Natural killer cell (primary cell): ENCODE results near the gene NTM. TPM values are rescaled to one million over a fixed set of nuclear protein-coding genes. Genes with fewer than 3 reads are reported as not detected.

ENCODE experiments used
- ATAC-seq, 3 donors: fragments of 150-1000 bp in 2 of 3; fragments of 200-7000 bp in 1 of 3; cut with Tn5 transposase; 1 replicate in 1 of 3; 2 replicates in 2 of 3; pipeline ENCODE4 v1.10.0; 2021; ENCODE audit warnings: mild to moderate bottlenecking in 2 of 3, moderate library complexity in 2 of 3
- DNase-seq, 2 donors: peaks; one replicate each; pipeline versions ENCODE4 v3.0.0 to v3.0.0-alpha.2; 2013 to 2021; ENCODE audit warnings: mixed read lengths in 1 of 2
- H3K27ac ChIP-seq: one replicate; pipeline ENCODE4 v1.5.1; 2013; ENCODE audit warnings: mild to moderate bottlenecking, low read length
- H3K27me3 ChIP-seq: one replicate; pipeline ENCODE4 v1.6.1; 2013; ENCODE audit warnings: low read length; ENCODE audit not compliant: control insufficient read depth, insufficient read depth
- H3K36me3 ChIP-seq: one replicate; pipeline ENCODE4 v1.6.1; 2013; ENCODE audit warnings: low read length; ENCODE audit not compliant: control insufficient read depth, insufficient read depth
- H3K4me1 ChIP-seq: one replicate; pipeline ENCODE4 v1.6.1; 2013; ENCODE audit warnings: low read length; ENCODE audit not compliant: control insufficient read depth, insufficient read depth
- H3K4me3 ChIP-seq: one replicate; pipeline ENCODE4 v1.5.1; 2013; ENCODE audit warnings: low read length
- H3K9me3 ChIP-seq: one replicate; pipeline ENCODE4 v1.6.1; 2013; ENCODE audit warnings: low read length; ENCODE audit not compliant: control insufficient read depth, insufficient read depth
- H3K27ac Mint-ChIP-seq, 2 donors: one replicate each; pipeline ENCODE4 v1.8.0; 2022; ENCODE audit warnings: mild to moderate bottlenecking in 2 of 2, mixed read lengths in 2 of 2, moderate library complexity in 1 of 2
- H3K27me3 Mint-ChIP-seq, 2 donors: one replicate each; pipeline ENCODE4 v1.8.0; 2022; ENCODE audit warnings: low read depth in 2 of 2, mixed read lengths in 2 of 2
- H3K36me3 Mint-ChIP-seq: one replicate; pipeline ENCODE4 v1.8.0; 2022; ENCODE audit warnings: mixed read lengths
- H3K4me1 Mint-ChIP-seq, 2 donors: one replicate each; pipeline ENCODE4 v1.8.0; 2022; ENCODE audit warnings: mixed read lengths in 2 of 2
- H3K4me3 Mint-ChIP-seq: one replicate; pipeline ENCODE4 v1.8.0; 2022; ENCODE audit warnings: mild to moderate bottlenecking, moderate library complexity, mixed read lengths
- H3K9me3 Mint-ChIP-seq, 2 donors: one replicate each; pipeline ENCODE4 v1.8.0; 2022; ENCODE audit warnings: mixed read lengths in 2 of 2
- CTCF ChIP-seq: fragments of 200-600 bp; IDR thresholded peaks from one replicate; pipeline ENCODE4 v1.8.0; 2022; ENCODE audit warnings: antibody characterized with exemption
- WGBS: methylation state at CpG from one replicate; pipeline ENCODE4 v1.1.7; 2013; ENCODE audit warnings: missing lambda C conversion rate; ENCODE audit not compliant: insufficient coverage; 5-methylcytosine and 5-hydroxymethylcytosine counted together
- intact Hi-C: fragments of 100-400 bp; cut with micrococcal nuclease; formaldehyde crosslinking; loops from one replicate; pipeline ENCODE4 v1.14.2; 2022
- total RNA-seq, 4 donors: library from RNA; stranded (reverse); fragments of 120-200 nt in 1 of 4; gene quantifications; one replicate each; pipeline versions ENCODE4 v1.2.3 to v1.2.4, GENCODE V29; 2013 to 2022

The NTM gene
- total RNA-seq, 3 donors from 2014 or later (not counting 1 experiment from before 2014, with no cell fraction given), result not detected

GRCh38 chr11:131454490-131454889, 84.1 kb downstream of the NTM start:
- peaks cover 4 to 6% of the 10 kb centered on the region in 2 donors for H3K9me3 Mint-ChIP-seq
- H3K27ac Mint-ChIP-seq, result no peak overlapping the region
- no peak for ATAC-seq
- TF ChIP-seq CTCF, result no peak
- H3K36me3 Mint-ChIP-seq, result no peaks in the 10 kb centered on the region
- Histone ChIP-seq H3K4me1 (no peaks in the 10 kb centered on the region), H3K27me3 (no peaks in the 10 kb centered on the region), H3K4me3 (no peak overlapping the region), H3K36me3 (no peaks in the 10 kb centered on the region), H3K9me3 (no peaks in the 10 kb centered on the region), H3K27ac (no peak overlapping the region)
- peaks cover 2 to 7% of the 10 kb centered on the region in 2 donors for H3K27me3 Mint-ChIP-seq
- no peaks in the 10 kb centered on the region for H3K4me1 Mint-ChIP-seq
- H3K4me3 Mint-ChIP-seq, result no peak overlapping the region
- intact Hi-C loops, result no loop called here
- WGBS, result 67% methylated on average over 4 of the region's 5 CpGs
- no peak for DNase-seq

- Histone ChIP-seq H3K4me1 (no peaks in the 10 kb centered on the region), H3K4me3 (no peak overlapping the region), H3K27me3 (no peaks in the 10 kb centered on the region), H3K36me3 (no peaks in the 10 kb centered on the region), H3K9me3 (no peaks in the 10 kb centered on the region), H3K27ac (no peak overlapping the region)
- no peak for ATAC-seq
- no peaks in the 10 kb centered on the region for H3K36me3 Mint-ChIP-seq
- no peak for TF ChIP-seq CTCF
- 85% methylated on average over 9 of the region's 9 CpGs for WGBS
- peaks cover 2 to 7% of the 10 kb centered on the region in 2 donors for H3K27me3 Mint-ChIP-seq
- intact Hi-C loops, result no loop called here
- no peak for DNase-seq
- peaks cover 4 to 6% of the 10 kb centered on the region in 2 donors for H3K9me3 Mint-ChIP-seq
- H3K4me3 Mint-ChIP-seq, result no peak overlapping the region
- H3K27ac Mint-ChIP-seq, result no peak overlapping the region
- H3K4me1 Mint-ChIP-seq, result no peaks in the 10 kb centered on the region
Measured at GRCh38 chr11:131454989-131455388, 84.6 kb downstream of the NTM start.

- H3K9me3 ChIP-seq, result no peaks in the 10 kb centered on the region
- H3K27me3 Mint-ChIP-seq, result peaks cover 2 to 5% of the 10 kb centered on the region in 2 donors
- no peaks in the 10 kb centered on the region for H3K4me1 Mint-ChIP-seq
- ATAC-seq, result no peak
- no peak overlapping the region for H3K4me3 ChIP-seq
- H3K4me1 ChIP-seq, result no peaks in the 10 kb centered on the region
- H3K36me3 Mint-ChIP-seq, result no peaks in the 10 kb centered on the region
- no peak overlapping the region for H3K27ac ChIP-seq
- H3K27ac Mint-ChIP-seq, result no peak overlapping the region
- H3K27me3 ChIP-seq, result no peaks in the 10 kb centered on the region
- no peak for DNase-seq
- TF ChIP-seq CTCF, result no peak
- H3K36me3 ChIP-seq, result no peaks in the 10 kb centered on the region
- intact Hi-C loops, result no loop called here
- H3K4me3 Mint-ChIP-seq, result no peak overlapping the region
- WGBS, result 86% methylated on average over 9 of the region's 9 CpGs
- peaks cover 4 to 5% of the 10 kb centered on the region in 2 donors for H3K9me3 Mint-ChIP-seq
Measured at GRCh38 chr11:131455843-131456704, 85.7 kb downstream of the NTM start.
